ENCODE results near the gene ABCC3.
"Not testable (repeated sequence)": the region's sequence is repeated elsewhere in the genome, so short reads cannot be mapped to it uniquely, and the experiment has no call there.

The ABCC3 gene

DNA sequence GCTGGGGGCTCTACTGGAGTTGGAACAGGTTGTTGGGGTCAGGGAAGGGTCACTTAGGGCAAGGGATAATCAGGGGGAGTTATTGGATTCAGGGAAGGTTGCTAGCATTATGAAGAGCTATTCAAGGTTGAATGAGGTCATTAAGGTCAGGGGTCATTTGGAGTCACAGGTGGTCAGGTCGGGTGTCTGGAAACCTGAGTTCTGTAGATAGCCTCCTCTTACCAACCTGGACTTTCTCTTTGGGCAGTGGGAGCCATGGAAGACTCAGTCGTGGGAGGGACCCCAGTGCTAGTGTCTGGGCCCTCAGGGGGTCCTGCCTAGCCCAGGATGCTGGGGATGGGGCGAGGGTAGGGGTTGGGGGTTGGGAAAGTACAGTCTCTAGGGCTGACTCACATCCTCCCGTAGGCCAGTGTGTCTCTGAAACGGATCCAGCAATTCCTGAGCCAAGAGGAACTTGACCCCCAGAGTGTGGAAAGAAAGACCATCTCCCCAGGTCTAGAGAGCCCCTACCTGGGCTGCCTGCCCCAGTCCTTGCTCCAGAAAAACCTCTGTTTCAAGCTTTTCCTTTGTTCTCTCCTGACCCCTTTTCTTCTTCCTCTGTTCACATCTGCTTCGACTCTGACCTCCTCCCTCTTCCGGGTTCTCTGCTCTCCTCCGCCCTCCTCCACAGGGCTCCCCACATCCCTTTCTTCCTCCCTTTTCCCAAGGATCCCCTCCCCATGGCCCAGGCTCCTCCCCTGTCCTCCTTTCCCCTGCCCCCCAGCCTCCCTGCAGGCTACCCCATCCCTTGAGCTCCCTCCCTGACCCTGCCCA is 33.5 kb downstream of the ABCC3 start:
- no peak for DNase-seq

DNA sequence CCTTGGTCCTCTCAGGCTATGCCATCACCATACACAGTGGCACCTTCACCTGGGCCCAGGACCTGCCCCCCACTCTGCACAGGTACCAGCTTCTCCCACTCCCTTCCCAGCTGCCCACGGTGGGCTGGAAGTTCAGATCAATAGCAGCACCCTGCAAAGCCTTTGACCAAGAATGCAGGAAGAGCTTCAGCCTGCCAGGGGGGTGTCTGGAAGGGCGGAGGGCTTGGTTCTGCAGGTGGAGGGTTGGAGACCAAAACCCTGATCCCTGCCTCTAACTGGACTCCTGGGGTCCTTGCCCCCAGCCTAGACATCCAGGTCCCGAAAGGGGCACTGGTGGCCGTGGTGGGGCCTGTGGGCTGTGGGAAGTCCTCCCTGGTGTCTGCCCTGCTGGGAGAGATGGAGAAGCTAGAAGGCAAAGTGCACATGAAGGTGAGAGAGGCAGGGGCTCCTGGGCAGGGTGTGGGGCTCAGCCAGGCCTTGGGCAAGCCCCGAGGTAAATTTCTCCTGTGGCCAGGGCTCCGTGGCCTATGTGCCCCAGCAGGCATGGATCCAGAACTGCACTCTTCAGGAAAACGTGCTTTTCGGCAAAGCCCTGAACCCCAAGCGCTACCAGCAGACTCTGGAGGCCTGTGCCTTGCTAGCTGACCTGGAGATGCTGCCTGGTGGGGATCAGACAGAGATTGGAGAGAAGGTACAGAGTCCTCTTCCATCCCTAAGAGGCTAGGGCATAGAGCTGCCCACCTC is 34.3 kb downstream of the ABCC3 start:
- DNase-seq: no peak

DNA sequence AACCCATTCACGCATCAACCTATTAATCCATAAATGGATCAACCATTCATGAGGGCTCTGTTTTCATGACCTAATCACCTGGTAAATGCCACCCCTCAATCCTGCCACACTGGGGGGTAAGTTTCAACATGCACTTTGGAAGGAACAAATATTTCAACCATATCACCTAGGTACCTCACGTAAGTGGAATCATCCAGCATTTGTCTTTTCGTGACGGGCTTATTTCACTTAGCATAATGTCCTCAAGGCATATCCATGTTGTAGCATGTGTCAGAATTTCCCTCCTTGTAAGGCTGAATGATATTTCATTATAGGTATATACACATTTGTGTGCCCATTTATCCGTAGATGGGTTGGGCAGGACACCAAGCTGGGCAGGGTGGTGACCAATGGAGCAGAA is 37.4 kb downstream of the ABCC3 start:
- no peak for DNase-seq

DNA sequence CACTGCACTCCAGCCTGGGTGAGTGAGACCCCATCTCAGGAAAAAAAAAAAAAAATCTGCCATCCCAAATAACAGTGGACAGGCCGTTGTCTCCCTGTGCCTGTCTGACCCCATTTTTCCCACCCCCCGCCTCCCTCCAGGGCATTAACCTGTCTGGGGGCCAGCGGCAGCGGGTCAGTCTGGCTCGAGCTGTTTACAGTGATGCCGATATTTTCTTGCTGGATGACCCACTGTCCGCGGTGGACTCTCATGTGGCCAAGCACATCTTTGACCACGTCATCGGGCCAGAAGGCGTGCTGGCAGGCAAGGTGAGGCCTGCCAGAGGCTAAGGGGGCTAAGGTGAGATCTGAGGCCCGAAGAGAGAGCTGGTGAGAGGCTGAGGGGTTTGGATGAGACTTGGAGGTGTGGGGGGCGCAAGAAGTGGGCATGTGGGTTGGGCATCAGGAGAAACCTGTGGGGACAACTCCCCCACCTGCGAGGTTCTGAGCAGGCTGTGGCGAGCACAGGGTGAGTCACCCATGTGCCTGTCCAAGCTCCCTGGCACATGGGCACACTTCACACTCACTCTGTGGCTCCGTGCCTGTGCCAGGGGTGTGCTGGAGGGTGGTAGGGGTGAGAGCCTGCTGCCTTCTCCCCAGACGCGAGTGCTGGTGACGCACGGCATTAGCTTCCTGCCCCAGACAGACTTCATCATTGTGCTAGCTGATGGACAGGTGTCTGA is 38.3 kb downstream of the ABCC3 start:
- no peak for DNase-seq

DNA sequence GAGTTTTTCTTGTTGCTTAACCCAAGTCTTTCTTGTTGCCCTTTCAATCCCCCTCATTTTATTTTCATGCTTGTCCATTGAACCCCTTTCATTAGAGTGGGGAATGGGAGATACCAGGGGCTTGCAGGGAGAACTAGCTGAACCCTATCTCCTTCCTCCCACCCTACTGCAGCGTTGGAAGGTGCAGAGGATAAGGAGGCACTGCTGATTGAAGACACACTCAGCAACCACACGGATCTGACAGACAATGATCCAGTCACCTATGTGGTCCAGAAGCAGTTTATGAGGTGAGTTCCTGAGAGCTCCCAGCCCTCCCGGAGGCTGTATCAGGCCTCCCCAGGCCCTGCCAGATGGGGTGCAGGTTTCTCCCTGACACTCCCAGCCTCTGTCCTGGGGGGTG is 40.5 kb downstream of the ABCC3 start:
- no peak for DNase-seq

DNA sequence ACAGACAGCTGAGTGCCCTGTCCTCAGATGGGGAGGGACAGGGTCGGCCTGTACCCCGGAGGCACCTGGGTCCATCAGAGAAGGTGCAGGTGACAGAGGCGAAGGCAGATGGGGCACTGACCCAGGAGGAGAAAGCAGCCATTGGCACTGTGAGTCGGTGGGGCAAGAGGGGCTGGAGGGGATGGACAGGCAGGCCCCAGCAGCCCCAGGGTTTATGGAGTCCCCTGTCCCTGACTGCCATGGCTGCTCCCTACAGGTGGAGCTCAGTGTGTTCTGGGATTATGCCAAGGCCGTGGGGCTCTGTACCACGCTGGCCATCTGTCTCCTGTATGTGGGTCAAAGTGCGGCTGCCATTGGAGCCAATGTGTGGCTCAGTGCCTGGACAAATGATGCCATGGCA is 40.9 kb downstream of the ABCC3 start:
- no peak for DNase-seq

DNA sequence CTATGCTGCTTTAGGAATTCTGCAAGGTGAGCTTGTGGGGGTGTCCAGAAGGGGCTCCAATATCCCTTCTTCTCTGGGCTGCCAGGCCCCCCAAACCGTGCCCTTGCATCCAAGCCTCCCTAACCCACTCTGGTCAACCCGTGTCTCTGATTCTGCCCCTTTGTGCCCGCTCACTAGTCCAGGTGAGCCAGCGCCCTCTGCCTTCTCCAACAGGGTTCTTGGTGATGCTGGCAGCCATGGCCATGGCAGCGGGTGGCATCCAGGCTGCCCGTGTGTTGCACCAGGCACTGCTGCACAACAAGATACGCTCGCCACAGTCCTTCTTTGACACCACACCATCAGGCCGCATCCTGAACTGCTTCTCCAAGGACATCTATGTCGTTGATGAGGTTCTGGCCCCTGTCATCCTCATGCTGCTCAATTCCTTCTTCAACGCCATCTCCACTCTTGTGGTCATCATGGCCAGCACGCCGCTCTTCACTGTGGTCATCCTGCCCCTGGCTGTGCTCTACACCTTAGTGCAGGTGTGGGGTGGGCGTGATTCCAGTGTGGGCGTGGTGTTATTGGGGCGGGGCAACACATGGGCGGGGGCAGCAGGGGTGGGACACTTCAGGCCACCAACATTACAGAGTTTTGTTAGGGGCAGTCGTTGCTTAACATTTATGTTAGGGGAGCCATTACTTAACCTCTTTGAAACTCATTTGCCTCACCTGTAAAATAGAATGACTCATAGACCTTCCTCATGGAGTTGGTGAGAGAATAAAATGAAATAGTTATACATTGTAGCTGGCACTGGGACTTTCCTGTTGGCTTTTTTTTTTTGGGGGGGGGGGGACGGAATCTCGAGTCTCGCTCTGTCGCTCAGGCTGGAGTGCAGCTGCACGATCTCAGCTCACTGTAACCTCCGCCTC is 41.6 kb downstream of the ABCC3 start:
- no peak for DNase-seq

DNA sequence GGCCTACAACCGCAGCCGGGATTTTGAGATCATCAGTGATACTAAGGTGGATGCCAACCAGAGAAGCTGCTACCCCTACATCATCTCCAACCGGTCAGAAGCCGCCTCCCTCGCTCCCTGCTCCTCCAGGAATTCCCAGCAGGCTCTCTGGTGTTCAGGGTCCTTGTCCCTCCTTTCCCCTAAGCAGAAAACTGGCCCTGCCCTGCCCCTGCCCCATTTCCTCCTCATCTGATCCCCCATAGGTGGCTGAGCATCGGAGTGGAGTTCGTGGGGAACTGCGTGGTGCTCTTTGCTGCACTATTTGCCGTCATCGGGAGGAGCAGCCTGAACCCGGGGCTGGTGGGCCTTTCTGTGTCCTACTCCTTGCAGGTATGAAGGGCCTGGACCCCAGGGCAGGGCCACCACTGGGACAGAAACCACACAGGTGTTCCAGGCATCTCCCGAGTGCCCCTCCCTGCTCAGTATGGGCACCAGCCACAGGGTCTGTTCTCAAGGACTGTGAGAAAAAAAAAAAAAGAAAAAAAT is 43.2 kb downstream of the ABCC3 start:
- DNase-seq: no peak

DNA sequence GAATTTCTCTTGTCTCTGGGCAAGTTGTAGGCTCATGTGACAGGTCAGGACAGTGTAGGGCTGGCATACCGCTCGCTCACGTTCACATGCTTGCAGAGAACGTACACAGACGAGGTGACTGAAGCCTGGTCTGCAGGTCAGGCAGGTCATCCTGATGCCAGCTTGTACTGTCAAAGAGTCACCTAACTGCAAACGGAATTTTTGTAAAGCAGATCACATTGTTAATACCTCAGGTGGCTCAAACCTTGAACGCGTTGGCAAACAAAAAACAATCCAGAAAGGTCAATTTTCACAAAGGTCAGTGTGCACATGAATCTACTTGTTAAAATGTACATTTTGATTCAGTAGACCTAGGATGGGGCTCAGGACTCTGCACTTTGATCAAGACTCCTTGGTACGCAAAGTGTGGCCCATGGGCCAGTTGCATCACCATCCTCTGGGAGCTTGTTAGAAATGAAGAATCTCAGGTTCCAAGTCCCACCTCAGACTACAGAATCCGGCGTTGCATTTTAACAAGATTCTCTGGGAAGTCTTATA is 44.4 kb downstream of the ABCC3 start:
- no peak for DNase-seq

DNA sequence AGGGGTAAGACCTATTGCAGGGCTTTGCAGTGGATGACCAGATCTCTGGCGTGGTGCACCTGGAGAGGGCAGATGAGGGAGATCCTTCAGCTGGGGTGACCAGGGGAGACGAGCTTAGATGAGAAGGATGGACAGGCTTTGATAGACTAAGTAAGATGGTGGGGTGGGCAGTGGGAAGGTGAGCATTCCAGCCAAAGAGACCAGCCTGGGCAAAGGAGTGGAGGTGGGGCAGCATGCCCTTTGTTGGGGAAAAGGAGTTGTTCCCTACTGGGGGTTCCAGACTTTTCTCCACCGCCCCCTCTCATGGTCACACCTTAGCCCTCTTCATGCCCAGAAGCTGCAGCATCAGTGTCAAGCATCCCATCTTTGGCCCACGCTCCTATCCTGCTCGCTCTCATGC is 45.4 kb downstream of the ABCC3 start:
- DNase-seq: no peak

DNA sequence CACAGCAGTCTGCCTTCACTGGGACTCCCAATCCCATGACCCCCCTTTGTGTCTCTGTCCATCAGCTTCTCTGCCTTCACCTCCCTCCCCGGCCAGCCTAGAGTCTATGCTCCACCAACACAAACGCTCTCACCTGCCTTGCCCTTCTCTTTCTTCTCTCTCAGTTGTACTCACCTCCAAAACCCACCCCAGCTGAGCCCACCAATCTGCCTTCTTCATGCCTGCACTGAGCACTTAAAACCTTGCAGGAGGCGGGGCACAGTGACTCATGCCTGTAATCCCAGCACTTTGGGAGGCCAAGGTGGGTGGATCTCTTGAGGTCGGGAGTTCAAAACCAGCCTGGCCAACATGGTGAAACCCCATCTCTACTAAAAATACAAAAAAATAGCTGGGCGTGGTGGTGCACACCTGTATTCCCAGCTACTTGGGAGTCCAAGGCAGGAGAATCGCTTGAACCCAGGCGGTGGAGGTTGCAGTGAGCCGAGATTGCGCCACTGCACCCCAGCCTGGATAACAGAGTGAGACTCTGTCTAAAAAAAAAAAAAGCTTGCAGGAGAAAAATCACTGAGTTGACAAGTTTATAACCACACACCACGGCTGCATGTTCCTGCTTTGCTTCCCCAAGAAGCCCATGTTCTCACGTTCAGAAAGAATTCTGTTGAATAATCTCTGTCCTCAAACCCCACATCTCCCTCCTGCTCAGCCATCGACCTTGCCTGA is 46.0 kb downstream of the ABCC3 start:
- not testable (repeated sequence) for DNase-seq

DNA sequence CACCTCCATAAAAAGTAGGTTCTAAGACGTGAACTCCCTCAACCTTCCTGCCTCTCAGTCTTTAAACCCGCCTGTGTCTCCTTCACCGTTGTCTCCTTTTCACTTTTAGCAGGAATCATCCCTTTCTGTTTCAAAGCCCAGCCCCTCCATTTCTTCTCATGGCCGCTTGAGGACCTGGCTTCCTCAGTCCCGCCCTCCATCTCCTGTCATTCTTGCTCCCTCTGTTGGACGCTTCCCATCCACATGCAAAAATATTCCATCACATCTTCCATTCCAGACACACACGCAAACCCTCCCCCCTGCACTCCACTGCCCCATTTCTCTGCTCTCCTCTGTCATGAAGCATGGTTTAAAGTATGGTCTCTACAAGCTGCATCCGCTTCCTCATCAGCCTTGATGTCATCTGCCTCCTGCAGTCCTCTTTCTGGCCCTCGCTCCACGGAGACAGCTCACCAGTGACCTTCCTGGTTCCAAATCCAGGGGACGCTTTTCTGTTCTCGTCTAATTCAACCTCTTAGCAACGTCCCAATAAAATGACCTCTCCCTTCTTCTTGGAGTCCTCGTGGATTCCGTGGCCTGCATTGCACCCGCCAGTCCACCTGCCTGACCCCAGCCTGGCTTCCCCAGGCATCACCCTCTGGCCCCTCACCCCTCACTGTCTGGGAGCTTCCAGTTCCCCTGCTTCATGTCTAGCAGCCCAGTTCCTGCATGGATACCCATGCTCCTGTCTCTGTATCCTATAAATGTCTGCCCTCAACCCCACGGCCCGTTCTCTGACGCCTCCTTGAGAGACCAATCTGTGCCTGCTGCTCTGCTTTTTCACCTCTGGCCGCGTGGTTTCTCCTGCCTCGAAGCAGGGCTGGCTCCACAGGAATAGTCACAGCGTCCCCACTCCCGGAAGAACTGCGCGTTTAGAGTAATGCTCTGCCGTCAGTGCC is 46.9 kb downstream of the ABCC3 start:
- no peak for DNase-seq

DNA sequence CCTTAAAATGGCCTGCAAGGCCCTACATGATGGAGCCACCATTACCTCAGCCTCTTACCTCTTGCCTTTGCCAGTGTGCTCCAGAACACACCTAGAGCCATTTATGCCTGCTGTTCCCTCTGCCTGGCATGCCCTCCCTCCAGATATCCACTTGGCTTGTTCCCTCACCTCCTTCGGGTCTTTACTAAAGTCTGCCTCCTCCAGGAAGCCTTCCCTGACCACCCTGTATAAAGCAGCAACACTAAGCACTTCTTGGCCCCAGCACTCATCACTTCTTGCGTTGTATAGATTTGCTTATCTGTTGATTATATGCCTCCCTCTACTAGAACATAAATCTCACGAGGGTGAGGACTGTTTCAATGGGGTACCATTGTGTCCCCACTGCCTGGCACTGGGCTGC is 47.8 kb downstream of the ABCC3 start:
- DNase-seq: no peak

DNA sequence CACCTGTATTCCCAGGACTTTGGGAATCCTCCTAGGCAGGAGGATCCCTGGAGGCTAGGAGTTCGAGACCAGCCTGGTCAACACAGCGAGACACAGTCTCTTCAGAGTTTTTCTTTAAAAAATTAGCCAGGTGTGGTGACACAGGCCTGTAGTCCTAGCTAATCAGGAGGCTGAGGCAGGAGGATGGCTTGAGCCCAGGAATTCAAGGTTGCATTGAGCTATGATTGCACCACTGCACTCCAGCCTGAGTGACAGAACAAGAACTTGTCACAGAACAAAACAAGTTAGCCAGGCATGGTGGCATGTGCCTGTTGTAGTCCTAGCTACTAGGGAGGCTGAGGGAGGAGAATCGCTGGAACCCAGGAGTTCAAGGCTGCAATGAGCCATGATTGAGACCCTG is 48.3 kb downstream of the ABCC3 start:
- no peak for DNase-seq

DNA sequence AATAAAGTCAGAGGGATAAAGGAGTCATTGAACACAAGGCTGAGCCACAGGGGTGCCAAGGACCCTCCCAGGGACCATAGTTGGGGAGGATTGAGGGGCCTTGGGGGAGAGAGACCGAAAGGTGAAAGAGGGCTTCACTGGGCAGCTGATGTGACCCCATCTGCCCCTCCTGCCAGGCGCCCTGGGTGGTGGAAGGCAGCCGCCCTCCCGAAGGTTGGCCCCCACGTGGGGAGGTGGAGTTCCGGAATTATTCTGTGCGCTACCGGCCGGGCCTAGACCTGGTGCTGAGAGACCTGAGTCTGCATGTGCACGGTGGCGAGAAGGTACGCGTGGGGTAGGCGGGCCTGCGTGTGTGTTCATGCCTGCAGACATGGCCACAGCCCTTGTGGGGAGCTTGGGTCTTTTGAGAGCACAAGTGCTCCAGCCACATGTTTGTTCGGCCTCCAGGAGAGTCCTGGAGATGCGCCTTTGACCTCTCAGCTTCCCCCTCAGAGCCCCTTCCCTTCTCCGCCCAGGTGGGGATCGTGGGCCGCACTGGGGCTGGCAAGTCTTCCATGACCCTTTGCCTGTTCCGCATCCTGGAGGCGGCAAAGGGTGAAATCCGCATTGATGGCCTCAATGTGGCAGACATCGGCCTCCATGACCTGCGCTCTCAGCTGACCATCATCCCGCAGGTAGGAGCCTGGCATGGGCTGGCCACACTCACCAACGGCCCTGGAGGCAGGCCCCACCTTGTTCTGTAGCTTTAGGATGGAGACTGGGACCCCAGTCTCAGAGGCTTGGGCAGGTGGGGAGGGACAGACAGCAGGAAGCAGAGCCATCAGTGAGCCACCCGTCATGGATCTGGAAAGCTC is 49.0 kb downstream of the ABCC3 start:
- DNase-seq: no peak

DNA sequence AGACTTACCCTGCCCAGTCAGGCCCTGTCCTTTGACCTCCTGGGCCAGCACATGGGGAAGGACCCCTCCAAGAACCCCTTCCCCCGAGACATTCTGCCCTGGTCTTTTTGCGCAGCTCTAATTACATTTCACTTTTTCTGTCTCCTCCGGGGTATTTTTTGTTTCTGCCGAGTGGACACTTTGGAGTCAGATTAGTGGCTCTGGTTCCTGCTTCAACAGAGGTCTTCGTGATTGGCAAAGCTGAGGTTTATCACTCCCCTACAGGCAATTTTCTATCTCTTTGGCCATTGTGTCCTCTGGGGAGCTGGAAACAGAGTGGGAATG is 49.6 kb downstream of the ABCC3 start:
- DNase-seq: no peak

DNA sequence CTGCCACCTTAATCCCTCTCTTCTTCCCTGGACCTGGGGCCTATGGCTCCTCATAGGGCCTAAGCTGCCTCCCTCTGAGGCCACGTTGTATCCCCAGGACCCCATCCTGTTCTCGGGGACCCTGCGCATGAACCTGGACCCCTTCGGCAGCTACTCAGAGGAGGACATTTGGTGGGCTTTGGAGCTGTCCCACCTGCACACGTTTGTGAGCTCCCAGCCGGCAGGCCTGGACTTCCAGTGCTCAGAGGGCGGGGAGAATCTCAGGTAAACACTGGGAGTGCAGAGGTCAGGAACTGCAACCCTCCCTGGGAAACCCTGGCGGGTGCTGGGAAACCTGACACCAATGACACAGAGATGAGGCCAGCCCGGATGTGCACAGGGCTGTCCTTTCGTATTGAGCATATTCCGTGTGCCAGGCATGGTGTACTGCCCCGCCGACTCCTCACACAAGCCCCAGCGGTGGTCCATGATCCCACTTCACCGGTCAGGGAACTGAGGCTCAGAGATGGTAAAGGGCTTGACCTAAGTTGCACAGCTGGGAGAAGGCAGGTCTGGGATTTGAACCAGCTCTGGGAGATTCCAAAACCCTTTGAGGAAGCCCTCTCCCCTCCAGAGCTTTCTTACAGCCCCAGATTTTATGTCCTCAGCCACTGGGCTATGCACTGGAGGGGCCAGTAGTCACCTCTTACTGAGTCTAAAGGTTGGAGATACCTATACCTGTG is 50.1 kb downstream of the ABCC3 start:
- DNase-seq: no peak

DNA sequence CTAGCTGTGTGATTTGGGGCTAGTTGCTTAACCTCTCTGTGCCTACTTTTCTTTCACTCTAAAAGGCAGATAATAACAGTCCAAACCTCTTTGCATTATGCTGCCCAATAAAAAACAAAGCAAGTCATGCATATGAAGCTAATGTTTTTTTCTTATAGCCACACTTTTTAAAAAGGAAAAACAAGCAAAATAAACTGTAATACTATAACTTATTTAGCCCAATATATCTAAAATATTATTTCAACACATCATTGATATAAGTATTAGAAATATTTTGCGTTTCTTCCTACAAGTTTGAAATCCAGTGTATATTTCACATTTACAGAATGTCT is 50.6 kb downstream of the ABCC3 start:
- DNase-seq: no peak

Measured in stimulated activated CD4-positive, alpha-beta T cell treated with anti-CD3 and anti-CD28 coated beads, Interleukin-12 subunit alpha, Interleukin-12 subunit beta, amount 100 ng/mL, for 4 hours (primary cell).